Common myeloid progenitor, CD34-positive (primary cell): ENCODE measurements around the gene DYNLT2B.
"Not testable (repeated sequence)": the region's sequence is repeated elsewhere in the genome, so short reads cannot be mapped to it uniquely, and the experiment has no call there.

Source experiments
- CTCF ChIA-PET: fragments of 350-600 bp; sonication (Branson Sonifier 250); formaldehyde crosslinking; loops from one replicate; lab custom pipeline; 2021; ENCODE audit warnings: antibody characterized with exemption; lab: Charles Lee
- POLR2A ChIA-PET: fragments of 350-600 bp; sonication (Branson Sonifier 250); formaldehyde crosslinking; loops from one replicate; lab custom pipeline; 2021; ENCODE audit warnings: antibody characterized with exemption; lab: Charles Lee
- DNase-seq, 3 donors: peaks; one replicate each; pipeline versions ENCODE4 v3.0.0 to v3.0.0-alpha.2; 2013
- H3K27ac ChIP-seq, 2 experiments: 1 replicate in 1 of 2; 2 replicates in 1 of 2; pipeline ENCODE4 v1.7.0; 2013; ENCODE audit warnings: inconsistent platforms in 2 of 2, low read length in 2 of 2, mild to moderate bottlenecking in 2 of 2, low read depth in 1 of 2, moderate library complexity in 1 of 2; ENCODE audit not compliant: severe bottlenecking in 2 of 2, insufficient read depth in 1 of 2, poor library complexity in 1 of 2
- H3K27me3 ChIP-seq, 5 experiments: replicated peaks in 2 of 5; 1 replicate in 3 of 5; 2 replicates in 2 of 5; pipeline versions ENCODE4 v1.6.1 to v1.7.0; 2013; ENCODE audit warnings: low read length in 4 of 5, mild to moderate bottlenecking in 2 of 5, moderate library complexity in 2 of 5, inconsistent platforms in 1 of 5; ENCODE audit not compliant: insufficient read depth in 5 of 5, control insufficient read depth in 4 of 5
- H3K36me3 ChIP-seq, 4 experiments: 1 replicate in 2 of 4; 2 replicates in 2 of 4; pipeline versions ENCODE4 v1.6.1 to v1.7.0; 2013; ENCODE audit warnings: low read length in 3 of 4, control low read depth in 1 of 4, mild to moderate bottlenecking in 1 of 4; ENCODE audit not compliant: control insufficient read depth in 4 of 4, insufficient read depth in 4 of 4
- H3K4me1 ChIP-seq, 4 experiments: 1 replicate in 3 of 4; 2 replicates in 1 of 4; pipeline versions ENCODE4 v1.6.1 to v1.7.1; 2013; ENCODE audit warnings: low read length in 3 of 4, mild to moderate bottlenecking in 3 of 4, control low read depth in 1 of 4, inconsistent platforms in 1 of 4, moderate library complexity in 1 of 4; ENCODE audit not compliant: control insufficient read depth in 4 of 4, insufficient read depth in 4 of 4; ENCODE audit errors: control extremely low read depth in 1 of 4
- H3K4me3 ChIP-seq, 7 experiments: 1 replicate in 4 of 7; 2 replicates in 3 of 7; pipeline versions ENCODE4 v1.5.1 to v1.7.0; 2013; ENCODE audit warnings: mild to moderate bottlenecking in 7 of 7, low read length in 6 of 7, moderate library complexity in 6 of 7, inconsistent platforms in 2 of 7, low read depth in 2 of 7, control low read depth in 1 of 7; ENCODE audit not compliant: insufficient read depth in 4 of 7, control insufficient read depth in 1 of 7; ENCODE audit errors: extremely low read depth in 1 of 7
- H3K9me3 ChIP-seq, 5 experiments: 1 replicate in 4 of 5; 2 replicates in 1 of 5; pipeline versions ENCODE4 v1.6.1 to v1.7.1; 2013; ENCODE audit warnings: low read length in 4 of 5, mild to moderate bottlenecking in 2 of 5, inconsistent platforms in 1 of 5, low read depth in 1 of 5, moderate library complexity in 1 of 5; ENCODE audit not compliant: control insufficient read depth in 4 of 5, insufficient read depth in 2 of 5; ENCODE audit errors: control extremely low read depth in 1 of 5
- WGBS: methylation state at CpG from one replicate; pipeline ENCODE4 v1.1.5; 2013; ENCODE audit not compliant: insufficient coverage; 5-methylcytosine and 5-hydroxymethylcytosine counted together

DYNLT2B gene

DNA sequence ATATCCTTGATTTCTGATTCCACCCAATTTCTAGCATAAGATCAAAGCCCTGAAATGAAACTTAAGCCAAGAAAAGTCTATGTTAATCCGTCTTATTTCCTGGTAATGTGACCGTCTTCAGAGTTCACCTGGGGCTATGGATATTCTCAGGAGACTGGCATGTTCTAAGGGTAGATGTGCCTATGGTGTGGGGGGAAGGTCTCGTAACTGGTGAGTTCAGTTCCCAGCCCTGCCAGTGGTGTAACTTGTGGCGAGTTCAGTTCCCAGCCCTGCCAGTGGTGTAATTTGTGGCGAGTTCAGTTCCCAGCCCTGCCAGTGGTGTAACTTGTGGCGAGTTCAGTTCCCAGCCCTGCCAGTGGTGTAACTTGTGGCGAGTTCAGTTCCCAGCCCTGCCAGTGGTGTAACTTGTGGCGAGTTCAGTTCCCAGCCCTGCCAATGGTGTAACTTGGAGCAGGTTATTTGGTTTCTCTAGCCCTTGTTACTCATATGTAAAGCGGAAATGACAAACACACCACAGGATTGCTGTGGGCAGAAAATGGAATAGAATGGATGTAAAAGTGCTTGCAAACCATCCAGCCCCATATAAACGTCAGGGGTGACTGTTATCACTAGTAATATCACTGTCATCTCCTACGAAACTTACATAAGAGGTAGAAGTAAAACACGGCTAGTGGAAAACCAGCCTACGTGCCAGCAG, 71.3 kb downstream of the DYNLT2B start:
- H3K9me3 ChIP-seq: no peaks in the 10 kb centered on the region
- 100% methylated on average over 8 of the region's 13 CpGs for WGBS
- POLR2A ChIA-PET: interaction anchor here (0.6 kb wide), 1 partner anchor 218 kb away, joined by 3 read pairs; no protein-coding TSS in a partner anchor
- H3K4me3 ChIP-seq: no peak overlapping the region
- no peaks in the 10 kb centered on the region for H3K27me3 ChIP-seq
- peak in 1 of 3 donors; percentile 10 for DNase-seq
- CTCF ChIA-PET: no interaction called here
- no peaks in the 10 kb centered on the region for H3K4me1 ChIP-seq
- H3K36me3 ChIP-seq: peaks cover 13 to 42% (median 32%) of the 10 kb centered on the region in 4 experiments
- no peak overlapping the region for H3K27ac ChIP-seq

DNA sequence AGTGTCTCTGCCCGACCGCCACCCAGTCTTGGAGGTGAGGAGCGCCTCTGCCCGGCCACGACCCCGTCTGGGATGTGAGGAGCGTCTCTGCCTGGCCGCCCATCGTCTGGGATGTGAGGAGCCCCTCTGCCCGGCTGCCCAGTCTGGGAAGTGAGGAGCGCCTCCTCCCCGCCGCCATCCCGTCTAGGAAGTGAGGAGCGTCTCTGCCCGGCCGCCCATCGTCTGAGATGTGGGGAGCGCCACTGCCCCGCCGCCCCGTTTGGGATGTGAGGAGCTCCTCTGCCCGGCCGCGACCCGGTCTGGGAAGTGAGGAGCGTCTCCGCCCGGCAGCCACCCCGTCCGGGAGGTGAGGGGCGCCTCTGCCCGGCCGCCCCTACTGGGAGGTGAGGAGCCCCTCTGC, 73.9 kb downstream of the DYNLT2B start:
- H3K4me3 ChIP-seq, H3K9me3 ChIP-seq, H3K4me1 ChIP-seq, DNase-seq, CTCF ChIA-PET, POLR2A ChIA-PET, H3K27ac ChIP-seq, H3K27me3 ChIP-seq: not testable (repeated sequence)
- 98% methylated on average over 12 of the region's 34 CpGs for WGBS
- peaks cover 21 to 47% (median 39%) of the 10 kb centered on the region in 4 experiments for H3K36me3 ChIP-seq

DNA sequence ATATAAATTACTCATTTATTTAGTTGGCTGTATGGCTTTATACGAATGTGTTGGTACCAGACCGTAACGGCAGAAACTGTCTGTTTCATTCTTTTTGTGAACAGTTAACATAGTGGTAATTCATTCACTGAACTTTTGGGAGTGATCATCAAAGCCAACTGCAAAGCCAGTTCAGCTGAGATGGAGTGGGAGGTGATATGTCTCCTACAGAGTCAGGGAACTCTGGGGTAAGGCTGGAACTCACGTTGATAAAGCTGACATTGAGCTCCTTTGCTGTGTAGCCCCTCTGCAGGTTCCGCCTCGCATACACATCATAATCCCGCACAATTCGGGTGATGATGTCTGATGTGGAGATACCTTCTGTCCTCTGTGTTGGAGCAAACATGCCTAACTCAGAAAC, 76.3 kb downstream of the DYNLT2B start:
- CTCF ChIA-PET: no interaction called here
- H3K27me3 ChIP-seq: no peaks in the 10 kb centered on the region
- no peak for DNase-seq
- H3K27ac ChIP-seq: no peak overlapping the region
- 50% methylated on average over 2 of the region's 8 CpGs for WGBS
- no peaks in the 10 kb centered on the region for H3K9me3 ChIP-seq
- H3K36me3 ChIP-seq: peaks cover 16 to 57% (median 44%) of the 10 kb centered on the region in 4 experiments
- no peak overlapping the region for H3K4me3 ChIP-seq
- POLR2A ChIA-PET: no interaction called here
- H3K4me1 ChIP-seq: no peaks in the 10 kb centered on the region
